HG03432 (cell line): ENCODE results near the gene GRIN2A.

Experiments
- ATAC-seq: cut with Tn5 transposase; IDR thresholded peaks from one replicate; pipeline ENCODE4 v1.9.1; 2021; ENCODE audit warnings: mild to moderate bottlenecking, moderate library complexity; ENCODE audit not compliant: unreplicated experiment

The GRIN2A gene

DNA sequence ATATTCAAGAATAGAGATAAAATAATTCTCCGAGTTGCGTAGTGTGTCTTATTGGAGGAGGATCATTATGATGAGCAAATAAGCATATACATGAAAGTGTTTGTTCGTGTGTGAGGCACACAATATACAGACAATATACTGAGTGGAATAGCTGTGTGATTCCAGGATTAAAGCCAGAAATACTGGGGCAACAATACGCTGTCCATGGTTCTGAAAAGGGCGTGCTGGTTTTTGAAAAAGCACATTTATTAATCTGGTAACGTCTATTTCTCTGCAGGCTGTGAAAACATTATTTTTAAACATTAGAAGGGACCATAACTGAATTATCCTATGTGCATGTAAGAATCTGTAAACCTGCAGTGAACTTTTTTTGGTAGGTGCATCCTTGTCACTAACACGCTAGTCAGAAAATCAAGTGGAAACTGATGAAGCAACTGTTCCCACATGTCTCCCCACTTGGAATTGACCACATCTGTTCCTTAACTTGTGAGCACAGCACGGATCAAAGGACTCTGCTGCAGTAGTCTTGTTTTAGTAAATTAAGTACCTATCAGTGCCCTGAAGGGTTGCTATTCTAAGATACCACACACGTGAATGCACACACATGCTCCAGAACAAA is 346.0 kb downstream of the GRIN2A start:
- ATAC-seq, result no peak

DNA sequence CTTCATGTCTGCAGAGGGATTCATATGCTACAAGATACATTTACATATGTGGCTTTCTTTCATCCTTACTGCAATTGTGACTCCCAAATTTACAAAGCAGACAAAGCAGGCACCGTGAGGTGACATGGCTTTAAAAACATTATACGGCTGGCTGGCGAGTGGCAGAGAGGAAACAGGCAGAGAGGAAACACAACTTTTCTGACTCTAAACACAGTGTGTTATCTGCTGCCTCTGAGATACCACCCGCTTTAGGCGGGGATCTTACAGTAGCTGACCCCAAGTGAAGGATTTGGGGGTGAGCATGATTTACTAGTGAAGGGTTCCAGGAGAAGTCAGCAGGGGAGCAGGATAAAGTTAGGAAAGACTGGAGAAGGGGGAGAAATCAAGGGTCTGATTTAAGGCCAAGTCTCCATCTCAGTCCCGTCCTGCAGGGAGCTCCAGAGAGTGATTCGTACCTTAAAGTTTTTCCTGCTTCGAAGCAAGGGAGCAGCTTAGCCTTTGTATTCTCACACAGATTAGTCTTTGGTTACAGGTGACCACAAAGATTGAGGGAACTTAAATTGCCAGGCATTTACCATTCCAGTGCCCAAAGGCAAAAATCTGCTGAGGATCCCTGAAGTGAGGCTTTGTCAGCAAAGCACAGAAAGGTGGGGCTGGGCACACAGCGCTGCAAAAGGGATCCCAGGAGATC is 355.0 kb downstream of the GRIN2A start:
- ATAC-seq, result no peak

DNA sequence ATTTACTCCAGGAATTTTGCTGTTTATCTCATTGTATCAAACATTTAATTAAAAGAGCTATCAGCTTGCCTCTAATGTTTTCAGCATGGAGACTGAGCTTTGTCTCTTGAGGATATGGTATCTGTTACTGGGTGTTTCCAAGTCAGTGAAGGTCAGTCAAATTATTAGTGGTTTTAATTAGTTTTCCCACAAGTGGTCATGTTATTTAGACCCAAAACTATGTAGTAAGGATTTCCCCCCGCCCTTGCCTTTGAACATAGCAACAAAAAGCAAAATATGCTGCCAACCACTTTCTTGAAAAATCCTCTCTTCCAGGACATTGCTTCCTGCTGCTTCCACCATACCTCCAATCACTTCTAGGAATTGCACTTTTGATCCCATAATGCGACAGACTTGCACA is 355.6 kb downstream of the GRIN2A start:
- no peak for ATAC-seq

- no peak for ATAC-seq
These were observed 357.8 kb downstream of the GRIN2A start for GRCh38 chr16:9824200-9825068.

GRCh38 chr16:9823510-9823909 is 358.7 kb downstream of the GRIN2A start:
- ATAC-seq, result no peak

DNA sequence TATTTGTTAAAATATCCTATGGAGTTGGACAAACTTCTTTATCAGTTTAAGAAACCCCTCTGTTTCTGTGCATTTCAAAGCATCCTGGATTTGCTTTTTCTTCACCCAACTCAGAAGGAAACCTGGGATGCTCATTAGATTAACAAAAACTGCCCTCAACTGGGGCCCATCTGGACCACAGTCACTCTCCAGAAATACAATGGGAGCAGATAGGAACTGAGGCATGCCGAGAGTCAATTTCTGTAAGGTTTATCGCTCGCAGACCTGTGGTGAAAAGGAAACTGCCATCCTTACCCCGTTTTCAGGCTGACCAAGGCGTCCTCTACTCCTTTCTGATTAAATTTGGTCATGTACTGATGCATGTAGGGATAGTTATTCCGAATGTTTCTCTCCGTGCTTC is 360.3 kb downstream of the GRIN2A start:
- ATAC-seq, result no peak

- no peak for ATAC-seq
These were observed 360.9 kb downstream of the GRIN2A start for GRCh38 chr16:9821331-9821730.

DNA sequence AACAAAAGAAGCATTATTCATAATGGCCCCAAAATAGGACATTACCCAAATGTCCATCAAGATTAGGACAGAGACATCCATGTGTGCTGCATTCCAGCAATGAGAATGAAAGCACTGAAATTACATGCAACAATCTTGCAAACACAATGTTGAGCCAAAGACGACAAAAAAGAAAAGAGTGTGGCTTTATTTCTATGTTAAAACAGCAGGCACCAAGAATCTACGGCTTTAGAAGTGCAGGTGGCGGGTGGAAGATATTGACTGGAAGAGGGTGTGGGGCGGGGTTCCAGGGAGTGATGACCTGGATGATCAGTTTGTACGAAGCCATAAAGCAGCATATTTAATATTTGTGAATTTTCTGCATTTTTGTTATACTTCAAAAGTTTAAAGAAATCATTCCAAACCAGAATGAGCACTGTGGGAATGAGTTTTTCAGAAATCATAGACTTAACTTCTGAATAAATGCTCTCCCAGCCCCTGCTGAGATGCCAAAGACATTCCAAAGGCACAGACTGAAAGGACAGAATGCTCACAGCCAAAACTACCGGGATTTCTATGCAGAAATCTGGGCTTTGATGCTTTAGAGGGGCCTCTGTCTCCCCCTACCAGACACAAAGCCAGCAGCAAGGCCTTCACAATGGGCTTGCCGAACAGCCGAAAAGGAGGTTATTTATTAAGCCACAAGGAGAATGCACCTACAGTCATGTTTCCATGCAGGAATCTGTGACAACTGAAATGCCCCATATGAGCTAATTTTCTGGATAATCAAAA is 361.6 kb downstream of the GRIN2A start:
- no peak for ATAC-seq

DNA sequence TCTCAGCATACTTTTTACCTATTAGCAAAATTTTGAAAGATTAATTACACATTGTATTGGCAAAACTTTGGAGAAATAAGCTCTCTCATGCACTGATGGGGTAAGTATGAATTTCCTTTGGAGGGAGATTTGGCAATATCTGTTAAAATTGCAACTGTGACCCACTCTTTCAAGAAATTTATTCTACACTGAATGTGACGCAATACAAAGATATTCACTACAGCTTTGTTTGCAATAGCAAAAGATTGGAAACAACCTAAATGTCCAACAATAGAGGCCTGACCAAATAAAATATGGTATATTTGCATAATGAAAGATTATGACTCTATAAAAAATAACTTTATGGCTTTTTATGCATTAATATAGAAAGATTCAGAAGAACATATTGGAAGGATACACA is 363.5 kb downstream of the GRIN2A start:
- no peak for ATAC-seq

DNA sequence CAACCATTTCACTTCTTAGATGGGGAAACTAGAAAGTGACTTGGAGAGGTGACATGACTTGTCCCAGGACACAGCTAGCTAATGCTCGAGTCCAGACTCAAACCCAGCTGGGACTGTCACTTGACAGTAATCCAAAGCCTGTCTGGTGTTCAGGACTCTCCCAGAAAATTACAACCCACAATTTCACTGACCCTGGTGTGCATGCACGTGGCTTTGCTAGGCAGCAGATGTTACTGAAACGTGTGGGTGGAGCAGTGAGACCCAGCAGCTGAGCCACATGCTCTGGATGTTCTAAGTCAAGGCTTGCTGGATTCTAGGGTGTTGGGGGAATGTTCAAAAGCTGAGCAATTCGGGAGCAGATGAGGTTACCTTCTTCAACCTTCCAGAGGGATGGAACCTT is 364.6 kb downstream of the GRIN2A start:
- no peak for ATAC-seq

DNA sequence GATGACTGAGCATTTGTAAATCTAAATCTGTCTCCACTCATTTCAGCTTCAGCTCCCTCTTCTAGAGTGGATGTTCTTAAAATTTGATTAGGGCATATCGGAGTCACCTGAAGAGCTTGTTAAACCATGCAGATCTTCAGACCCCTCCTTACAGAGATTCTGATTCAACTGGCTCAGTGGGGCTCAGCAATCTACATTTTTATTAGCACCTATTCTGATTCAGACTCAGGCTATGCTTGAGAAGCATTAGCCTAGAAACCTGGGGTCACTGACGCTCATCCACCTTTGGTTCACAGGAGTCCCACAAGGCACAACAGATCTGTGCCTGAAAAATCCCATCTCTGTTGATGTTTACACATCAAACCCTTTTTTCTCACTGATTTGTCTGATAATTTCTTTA is 365.6 kb downstream of the GRIN2A start:
- no peak for ATAC-seq

GRCh38 chr16:9813665-9814064 is 368.6 kb downstream of the GRIN2A start:
- no peak for ATAC-seq

- ATAC-seq, result no peak
These were observed 374.0 kb downstream of the GRIN2A start for GRCh38 chr16:9808210-9808609.

GRCh38 chr16:9807302-9807701 is 374.9 kb downstream of the GRIN2A start:
- ATAC-seq, result no peak

- ATAC-seq, result no peak
These were observed 377.1 kb downstream of the GRIN2A start for GRCh38 chr16:9805109-9805508.

GRCh38 chr16:9802160-9802559 is 380.1 kb downstream of the GRIN2A start:
- ATAC-seq, result no peak

DNA sequence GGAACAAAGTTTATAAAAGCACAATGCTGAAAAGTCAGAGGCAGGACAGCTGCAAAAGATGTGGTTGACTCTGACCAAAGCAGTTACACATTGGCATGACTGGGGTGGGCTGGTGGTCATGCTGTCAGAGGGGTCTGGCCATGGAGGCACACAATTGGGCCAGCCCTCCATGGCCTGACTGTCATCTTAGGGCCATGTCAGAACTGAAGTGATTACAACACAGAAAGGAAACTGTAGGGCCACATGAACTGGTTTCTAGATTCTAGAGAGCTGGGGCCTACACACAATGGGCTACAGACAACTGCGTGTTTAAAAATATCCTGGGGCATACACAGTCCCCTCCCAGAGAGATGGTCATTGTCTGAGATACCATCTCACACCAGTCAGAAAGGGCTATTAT is 380.6 kb downstream of the GRIN2A start:
- no peak for ATAC-seq

GRCh38 chr16:9800186-9800738 is 382.0 kb downstream of the GRIN2A start:
- no peak for ATAC-seq

GRCh38 chr16:9798952-9799580 is 383.2 kb downstream of the GRIN2A start:
- no peak for ATAC-seq

- ATAC-seq, result no peak
These were observed 383.8 kb downstream of the GRIN2A start for GRCh38 chr16:9798474-9798873.
